ENCODE measurements around the gene E2F2. TPM values are rescaled to one million over a fixed set of nuclear protein-coding genes. Genes with fewer than 3 reads are reported as not detected.

The E2F2 gene
- total and polyA plus RNA-seq, 2 experiments from 2014 or later = 0.78 to 3.4 TPM

DNA sequence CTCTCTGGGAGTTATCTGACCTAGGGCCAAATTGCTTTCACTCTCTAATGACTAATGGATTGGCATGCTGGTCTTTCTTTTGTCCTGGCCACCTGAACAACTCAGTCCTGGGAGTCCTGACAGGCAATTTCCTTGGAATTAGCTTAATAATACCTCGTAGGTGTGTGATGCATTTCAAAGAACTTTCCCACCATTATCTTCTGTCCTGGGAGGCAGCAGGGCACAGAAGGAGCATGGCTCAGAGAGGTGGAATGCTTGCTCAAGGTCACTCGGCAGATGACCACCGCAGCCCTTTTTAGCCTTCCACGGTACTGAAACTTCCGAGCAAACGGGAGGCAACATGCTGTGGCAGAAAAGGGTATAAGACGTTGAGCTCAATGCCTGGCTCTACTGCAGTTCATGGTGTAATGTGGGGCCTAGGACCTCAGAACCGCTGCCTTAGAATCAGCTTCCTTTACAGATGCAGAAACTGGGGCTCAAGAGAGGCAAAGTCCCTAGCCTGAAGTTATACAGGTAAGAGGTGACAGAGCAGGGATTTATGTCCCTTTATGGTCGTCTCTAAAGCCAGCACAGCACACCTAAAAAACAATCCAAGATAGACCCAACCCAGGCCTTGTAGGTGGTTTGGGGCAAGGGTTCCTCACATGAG lies 25.1 kb upstream of the E2F2 start (continued):
- TF ChIP-seq ZNF462 (CRISPR knock-in tag; IDR thresholded peaks at IDR 0.05) (peak; percentile 60; the same call in 1 of the 2 replicates), ZNF331 (CRISPR knock-in tag; IDR thresholded peaks at IDR 0.05; ENCODE audit: low read depth) (no peak), EZH2phosphoT487 (IDR thresholded peaks at IDR 0.05; ENCODE audit: unreplicated experiment) (no peak), EZH2 (IDR thresholded peaks at IDR 0.05; ENCODE audit: low read depth, unreplicated experiment) (no peak), ZNF114 (CRISPR knock-in tag; IDR thresholded peaks at IDR 0.05) (no peak), NANOG (IDR thresholded peaks at IDR 0.05; ENCODE audit: borderline replicate concordance) (peak; percentile 97), CREB1 (CRISPR knock-in tag; IDR thresholded peaks at IDR 0.05; ENCODE audit: low read depth) (no peak; the same call in 1 of the 2 replicates), JUNB (IDR thresholded peaks at IDR 0.05; ENCODE audit: unreplicated experiment) (no peak), STAT1 (IDR thresholded peaks at IDR 0.05; ENCODE audit: unreplicated experiment) (no peak)

All from GM23338 (cell line).